Neuronal stem cell (in vitro differentiated cells): Measurements from ENCODE around the gene SRGAP3.

ENCODE experiments used
- DNase-seq: peaks from one replicate; pipeline ENCODE4 v3.0.0-alpha.2; 2013; ENCODE audit warnings: low spot score
- H2AFZ ChIP-seq: one replicate; pipeline ENCODE4 v1.6.1; 2013; ENCODE audit warnings: mild to moderate bottlenecking, low read length, inconsistent platforms
- H2AK5ac ChIP-seq: 2 replicates; pipeline ENCODE4 v1.6.1; 2013; ENCODE audit warnings: low read depth, mild to moderate bottlenecking, inconsistent platforms, low read length, moderate library complexity, mixed read lengths
- H2BK120ac ChIP-seq: 2 replicates; pipeline ENCODE4 v1.6.1; 2013; ENCODE audit warnings: low read depth, mild to moderate bottlenecking, inconsistent platforms, low read length, moderate library complexity, mixed read lengths
- H2BK12ac ChIP-seq: one replicate; pipeline ENCODE4 v1.6.1; 2013; ENCODE audit warnings: low read length, inconsistent platforms
- H2BK15ac ChIP-seq: 2 replicates; pipeline ENCODE4 v1.6.1; 2013; ENCODE audit warnings: mild to moderate bottlenecking, low read length, inconsistent platforms, mixed read lengths
- H2BK5ac ChIP-seq: one replicate; pipeline ENCODE4 v1.6.1; 2013; ENCODE audit warnings: inconsistent platforms, mild to moderate bottlenecking, low read length, moderate library complexity
- H3K14ac ChIP-seq: one replicate; pipeline ENCODE4 v1.6.1; 2013; ENCODE audit warnings: low read length, inconsistent platforms
- H3K18ac ChIP-seq: 2 replicates; pipeline ENCODE4 v1.6.1; 2013; ENCODE audit warnings: low read length, inconsistent platforms
- H3K23ac ChIP-seq: 2 replicates; pipeline ENCODE4 v1.6.1; 2013; ENCODE audit warnings: low read depth, mild to moderate bottlenecking, mixed read lengths, low read length, inconsistent platforms; ENCODE audit not compliant: poor library complexity
- H3K27ac ChIP-seq: replicated peaks from 3 replicates; pipeline ENCODE4 v1.5.1; 2013; ENCODE audit warnings: low read length, inconsistent platforms
- H3K27me3 ChIP-seq, 3 experiments: 2 replicates each; pipeline ENCODE4 v1.6.1; 2013; ENCODE audit warnings: low read length in 3 of 3, mild to moderate bottlenecking in 2 of 3, inconsistent platforms in 1 of 3, low read depth in 1 of 3, mixed read lengths in 1 of 3, moderate library complexity in 1 of 3; ENCODE audit not compliant: control insufficient read depth in 3 of 3, insufficient read depth in 3 of 3
- H3K36me3 ChIP-seq, 2 donors: replicated peaks in 1 of 2; 2 replicates each; pipeline ENCODE4 v1.6.1; 2013; ENCODE audit warnings: low read length in 2 of 2; ENCODE audit not compliant: control insufficient read depth in 2 of 2, insufficient read depth in 2 of 2
- H3K4ac ChIP-seq: 2 replicates; pipeline ENCODE4 v1.6.1; 2013; ENCODE audit warnings: inconsistent platforms, mild to moderate bottlenecking, low read length, moderate library complexity
- H3K4me1 ChIP-seq, 2 donors: 1 replicate in 1 of 2; 2 replicates in 1 of 2; pipeline ENCODE4 v1.6.1; 2013; ENCODE audit warnings: low read length in 2 of 2, low read depth in 1 of 2; ENCODE audit not compliant: control insufficient read depth in 2 of 2, insufficient read depth in 1 of 2
- H3K4me2 ChIP-seq: one replicate; pipeline ENCODE4 v1.6.1; 2013; ENCODE audit warnings: mild to moderate bottlenecking, low read length, inconsistent platforms; ENCODE audit not compliant: insufficient read depth, poor library complexity, severe bottlenecking
- H3K4me3 ChIP-seq, 2 donors: 2 replicates each; pipeline ENCODE4 v1.5.1; 2013; ENCODE audit warnings: low read length in 2 of 2, mild to moderate bottlenecking in 2 of 2, inconsistent platforms in 1 of 2, moderate library complexity in 1 of 2
- H3K79me1 ChIP-seq: one replicate; pipeline ENCODE4 v1.6.1; 2013; ENCODE audit warnings: low read depth, mild to moderate bottlenecking, inconsistent platforms, low read length, moderate library complexity
- H3K9ac ChIP-seq: one replicate; pipeline ENCODE4 v1.6.1; 2013; ENCODE audit warnings: mild to moderate bottlenecking, low read depth, low read length, inconsistent platforms; ENCODE audit not compliant: poor library complexity
- H3K9me3 ChIP-seq, 2 donors: replicated peaks in 1 of 2; 2 replicates each; pipeline versions ENCODE3 to v1.6.1; 2013; ENCODE audit warnings: low read length in 2 of 2, mild to moderate bottlenecking in 2 of 2, inconsistent platforms in 1 of 2, low read depth in 1 of 2, mixed read lengths in 1 of 2, moderate library complexity in 1 of 2; ENCODE audit not compliant: control insufficient read depth in 2 of 2, insufficient read depth in 1 of 2
- H4K8ac ChIP-seq: one replicate; pipeline ENCODE4 v1.6.1; 2013; ENCODE audit warnings: low read depth, mild to moderate bottlenecking, inconsistent platforms, low read length, moderate library complexity
- H4K91ac ChIP-seq: one replicate; pipeline ENCODE4 v1.6.1; 2013; ENCODE audit warnings: low read length, low read depth, mild to moderate bottlenecking, inconsistent platforms; ENCODE audit not compliant: poor library complexity
- WGBS, 2 donors: extraction: QIAGEN DNeasy Blood & Tissue Kit; methylation state at CpG; one replicate each; pipeline ENCODE4 v1.1.7; 2013; ENCODE audit warnings: missing lambda C conversion rate in 2 of 2, mixed read lengths in 1 of 2; ENCODE audit not compliant: insufficient read length in 2 of 2, insufficient replicate concordance in 1 of 2; ENCODE audit errors: extremely low coverage in 2 of 2; 5-methylcytosine and 5-hydroxymethylcytosine counted together

Gene SRGAP3

GRCh38 chr3:9278498-9278897 is 29.1 kb upstream of the SRGAP3 start:
- Histone ChIP-seq H2BK12ac (no peak overlapping the region), H3K9ac (no peak overlapping the region), H3K79me1 (no peaks in the 10 kb centered on the region), H3K4me2 (no peak overlapping the region), H2BK15ac (no peak overlapping the region), H3K36me3 (no peaks in the 10 kb centered on the region), H3K27ac (no peak overlapping the region), H4K8ac (no peak overlapping the region), H2BK120ac (no peak overlapping the region), H3K4me1 (peaks cover 14 to 24% of the 10 kb centered on the region in 2 donors), H3K4ac (no peak overlapping the region), H2AFZ (no peak overlapping the region), H3K9me3 (peaks cover 0 to 3% of the 10 kb centered on the region in 2 donors), H3K4me3 (no peak overlapping the region), H3K27me3 (no peaks in the 10 kb centered on the region), H2AK5ac (no peak overlapping the region), H3K23ac (no peak overlapping the region), H2BK5ac (no peak overlapping the region), H4K91ac (no peak overlapping the region), H3K14ac (no peak overlapping the region), H3K18ac (no peak overlapping the region)
- DNase-seq = no peak
- no CpG with 5 or more reads among the region's 4 CpGs for WGBS, 2 donors

GRCh38 chr3:9278085-9278484 is 28.6 kb upstream of the SRGAP3 start:
- no CpG with 5 or more reads among the region's 1 CpG for WGBS, 2 donors
- H3K79me1 ChIP-seq = no peaks in the 10 kb centered on the region
- H3K23ac ChIP-seq = no peak overlapping the region
- no peak overlapping the region for H2AK5ac ChIP-seq
- no peak overlapping the region for H3K4me3 ChIP-seq
- no peak for DNase-seq
- H3K9me3 ChIP-seq = peaks cover 0 to 3% of the 10 kb centered on the region in 2 donors
- no peak overlapping the region for H3K4me2 ChIP-seq
- no peak overlapping the region for H4K91ac ChIP-seq
- no peak overlapping the region for H3K4ac ChIP-seq
- no peak overlapping the region for H4K8ac ChIP-seq
- H3K27ac ChIP-seq = no peak overlapping the region
- H2AFZ ChIP-seq = no peak overlapping the region
- H3K36me3 ChIP-seq = no peaks in the 10 kb centered on the region
- no peaks in the 10 kb centered on the region for H3K27me3 ChIP-seq
- no peak overlapping the region for H3K9ac ChIP-seq
- H3K4me1 ChIP-seq = peaks cover 14 to 24% of the 10 kb centered on the region in 2 donors
- no peak overlapping the region for H2BK120ac ChIP-seq
- H2BK12ac ChIP-seq = no peak overlapping the region
- H2BK5ac ChIP-seq = no peak overlapping the region
- H3K18ac ChIP-seq = no peak overlapping the region
- no peak overlapping the region for H2BK15ac ChIP-seq
- H3K14ac ChIP-seq = no peak overlapping the region

GRCh38 chr3:9276761-9277370 is 27.4 kb upstream of the SRGAP3 start:
- Histone ChIP-seq H2AFZ (no peak overlapping the region), H3K4me1 (peaks cover 14 to 24% of the 10 kb centered on the region in 2 donors), H3K27ac (no peak overlapping the region)

GRCh38 chr3:9271903-9272302 is 22.5 kb upstream of the SRGAP3 start:
- Histone ChIP-seq H2BK12ac (no peak overlapping the region), H3K27me3 (no peaks in the 10 kb centered on the region), H4K91ac (no peak overlapping the region), H3K9me3 (no peaks in the 10 kb centered on the region), H3K4me1 (no peaks in the 10 kb centered on the region), H4K8ac (no peak overlapping the region), H3K79me1 (no peaks in the 10 kb centered on the region), H2BK15ac (no peak overlapping the region), H3K14ac (no peak overlapping the region), H3K4me3 (no peak overlapping the region), H3K4ac (no peak overlapping the region), H3K23ac (no peak overlapping the region), H3K18ac (no peak overlapping the region), H3K4me2 (no peak overlapping the region), H3K36me3 (no peaks in the 10 kb centered on the region), H2BK120ac (no peak overlapping the region), H2AFZ (no peak overlapping the region), H2BK5ac (no peak overlapping the region), H2AK5ac (no peak overlapping the region), H3K9ac (no peak overlapping the region), H3K27ac (no peak overlapping the region)
- DNase-seq = no peak
- WGBS, 2 donors = no CpG with 5 or more reads among the region's 6 CpGs

More at GRCh38 chr3:9276761-9277370, 27.4 kb upstream of the SRGAP3 start:
- Histone ChIP-seq H3K14ac (no peak overlapping the region), H3K4me2 (no peak overlapping the region), H3K4ac (no peak overlapping the region), H2BK12ac (no peak overlapping the region), H3K9me3 (peaks cover 0 to 3% of the 10 kb centered on the region in 2 donors), H3K9ac (no peak overlapping the region), H3K23ac (no peak overlapping the region), H3K79me1 (no peaks in the 10 kb centered on the region), H3K36me3 (no peaks in the 10 kb centered on the region), H3K27me3 (no peaks in the 10 kb centered on the region), H3K18ac (no peak overlapping the region), H2BK5ac (no peak overlapping the region), H2AK5ac (no peak overlapping the region), H4K91ac (no peak overlapping the region), H2BK120ac (no peak overlapping the region), H3K4me3 (no peak overlapping the region), H2BK15ac (no peak overlapping the region), H4K8ac (no peak overlapping the region)
- whole genome bisulfite sequencing, 2 donors = no CpG with 5 or more reads among the region's 6 CpGs
- DNase-seq = no peak
